ENCODE results near the gene SMIM38. TPM values are rescaled to one million over a fixed set of nuclear protein-coding genes. Genes with fewer than 3 reads are reported as not detected.
A peak's percentile ranks its signal among the peaks of the same experiment; 100 is the strongest.

SMIM38 gene
- total and polyA plus RNA-seq, 11 donors = 0.08 to 0.35 (median 0.15) TPM; not detected in 1

DNA sequence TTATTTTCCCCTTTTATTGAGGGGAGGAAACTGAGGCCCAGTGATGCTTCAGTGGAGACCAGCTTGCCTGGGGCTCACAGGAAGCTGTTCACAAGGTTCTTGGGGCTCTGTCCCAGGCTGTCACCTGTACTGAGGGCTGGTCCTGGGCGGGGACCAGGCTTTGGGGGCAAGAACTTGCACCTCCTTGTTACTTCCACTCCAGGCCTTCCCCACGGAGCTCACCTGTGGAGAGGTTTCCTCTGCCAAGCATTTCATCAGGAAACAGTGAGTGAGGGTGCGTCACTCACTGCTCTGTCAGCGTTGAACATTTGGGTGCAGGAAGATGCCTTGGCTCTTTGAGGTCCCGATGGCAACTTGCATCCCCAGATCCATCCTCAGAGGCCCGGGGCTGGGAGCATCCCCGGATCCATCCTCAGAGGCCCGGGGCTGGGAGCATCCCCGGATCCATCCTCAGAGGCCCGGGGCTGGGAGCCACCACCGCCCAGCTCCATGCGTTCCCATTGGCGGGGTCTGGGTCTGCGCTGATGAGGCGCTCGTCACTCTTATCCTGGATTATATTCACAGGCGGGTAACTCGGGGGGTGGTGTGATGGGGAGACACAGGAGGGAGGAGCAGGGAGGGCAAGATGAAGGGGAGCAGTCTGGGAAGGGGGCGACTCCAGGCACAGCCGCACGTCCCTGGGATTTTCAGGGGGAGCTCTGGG lies 1.4 kb upstream of the SMIM38 start:
- TF ChIP-seq, protein P1, sequence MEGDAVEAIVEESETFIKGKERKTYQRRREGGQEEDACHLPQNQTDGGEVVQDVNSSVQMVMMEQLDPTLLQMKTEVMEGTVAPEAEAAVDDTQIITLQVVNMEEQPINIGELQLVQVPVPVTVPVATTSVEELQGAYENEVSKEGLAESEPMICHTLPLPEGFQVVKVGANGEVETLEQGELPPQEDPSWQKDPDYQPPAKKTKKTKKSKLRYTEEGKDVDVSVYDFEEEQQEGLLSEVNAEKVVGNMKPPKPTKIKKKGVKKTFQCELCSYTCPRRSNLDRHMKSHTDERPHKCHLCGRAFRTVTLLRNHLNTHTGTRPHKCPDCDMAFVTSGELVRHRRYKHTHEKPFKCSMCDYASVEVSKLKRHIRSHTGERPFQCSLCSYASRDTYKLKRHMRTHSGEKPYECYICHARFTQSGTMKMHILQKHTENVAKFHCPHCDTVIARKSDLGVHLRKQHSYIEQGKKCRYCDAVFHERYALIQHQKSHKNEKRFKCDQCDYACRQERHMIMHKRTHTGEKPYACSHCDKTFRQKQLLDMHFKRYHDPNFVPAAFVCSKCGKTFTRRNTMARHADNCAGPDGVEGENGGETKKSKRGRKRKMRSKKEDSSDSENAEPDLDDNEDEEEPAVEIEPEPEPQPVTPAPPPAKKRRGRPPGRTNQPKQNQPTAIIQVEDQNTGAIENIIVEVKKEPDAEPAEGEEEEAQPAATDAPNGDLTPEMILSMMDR (IDR thresholded peaks at IDR 0.05) = no peak
- no peak for TF ChIP-seq POLR2A (IDR thresholded peaks at IDR 0.05)
- Histone ChIP-seq H3K4me1 (peaks cover 10 to 57% (median 35%) of the 10 kb centered on the region in 12 donors), H3K27ac (peak overlapping the region in 4 of 12 donors; percentile 42 to 78 (median 70)), H3K36me3 (no peaks in the 10 kb centered on the region), H3K4me3 (no peak overlapping the region), H3K9me3 (peaks cover 0 to 6% (median 0%) of the 10 kb centered on the region in 12 donors), H3K27me3 (peaks cover 0 to 9% (median 0%) of the 10 kb centered on the region in 9 donors)
- peak in 1 of 5 donors; percentile 42 for DNase-seq
- intact Hi-C loops (cut with DNase I) = loop anchor here in 1 of 10 donors (5.0 kb wide), 1 partner anchor 143 kb away; no protein-coding TSS in a partner anchor
- 88 to 96% (median 92%) methylated on average over 18 to 21 of the region's 21 CpGs for WGBS, 4 donors
- ATAC-seq = no peak

DNA sequence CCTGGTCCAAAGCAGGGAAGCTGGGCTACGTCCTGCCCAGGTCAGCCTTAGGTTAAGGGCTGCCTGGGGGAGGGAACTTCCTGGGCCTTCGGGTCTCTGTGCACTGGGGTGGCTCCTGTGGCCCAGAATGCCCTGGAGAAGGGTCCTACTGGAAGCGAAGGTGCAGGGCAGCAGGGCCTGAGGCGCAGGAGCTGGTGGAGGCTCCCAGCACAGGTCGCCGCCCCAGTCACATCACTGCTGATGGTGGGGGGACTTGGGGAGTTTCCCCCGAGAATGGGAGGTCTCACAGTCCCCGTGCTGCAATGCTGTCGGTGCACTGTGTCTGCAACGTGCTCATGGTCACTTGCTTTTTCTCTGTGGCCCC lies 815 bp upstream of the SMIM38 start:
- Histone ChIP-seq H3K4me1 (peaks cover 10 to 57% (median 35%) of the 10 kb centered on the region in 12 donors), H3K9me3 (peaks cover 0 to 6% (median 0%) of the 10 kb centered on the region in 12 donors), H3K27ac (peak overlapping the region in 6 of 12 donors; percentile 5 to 87 (median 72)), H3K4me3 (no peak overlapping the region), H3K27me3 (peaks cover 0 to 9% (median 0%) of the 10 kb centered on the region in 9 donors), H3K36me3 (no peaks in the 10 kb centered on the region)
- WGBS, 4 donors = 73 to 83% (median 80%) methylated on average over 10 of the region's 10 CpGs
- DNase-seq (no peak), ATAC-seq (no peak)
- intact Hi-C loops (cut with DNase I) = loop anchor here in 1 of 10 donors (5.0 kb wide), 1 partner anchor 142 kb away; no protein-coding TSS in a partner anchor
- TF ChIP-seq, protein P1 (IDR thresholded peaks at IDR 0.05) = no peak
- TF ChIP-seq POLR2A (IDR thresholded peaks at IDR 0.05) = no peak

DNA sequence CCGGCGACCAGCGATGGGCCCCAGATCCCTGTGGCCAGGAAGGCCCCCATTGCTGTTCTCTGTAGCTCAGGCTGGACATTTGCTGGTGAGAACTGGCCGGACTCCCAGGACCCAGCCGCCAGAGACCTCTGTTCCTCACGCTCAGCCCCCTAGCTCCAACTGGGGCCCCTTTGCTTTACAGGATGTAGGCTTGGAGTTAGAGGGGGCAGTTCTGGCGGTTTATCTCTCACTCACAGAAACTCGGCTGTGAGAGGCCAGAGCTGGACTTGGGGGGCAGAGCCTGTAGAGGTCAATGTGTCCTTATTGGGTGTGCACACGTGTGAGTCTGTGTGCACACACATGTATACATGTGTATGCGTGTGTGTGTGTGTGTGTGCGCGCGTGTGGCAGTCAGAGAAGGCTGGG lies 502 bp downstream of the SMIM38 start:
- intact Hi-C loops (cut with DNase I) = no loop called here
- 66 to 83% (median 70%) methylated on average over 8 to 13 of the region's 13 CpGs for WGBS, 4 donors
- H3K27me3 ChIP-seq = peaks cover 0 to 9% (median 0%) of the 10 kb centered on the region in 9 donors
- no peak overlapping the region for H3K4me3 ChIP-seq
- peak overlapping the region in 10 of 12 donors; percentile 60 to 87 (median 70) for H3K27ac ChIP-seq
- DNase-seq (no peak), ATAC-seq (no peak)
- TF ChIP-seq, protein P1 (IDR thresholded peaks at IDR 0.05) = no peak
- TF ChIP-seq POLR2A (IDR thresholded peaks at IDR 0.05) = no peak
- no peaks in the 10 kb centered on the region for H3K36me3 ChIP-seq
- H3K4me1 ChIP-seq = peaks cover 10 to 68% (median 43%) of the 10 kb centered on the region in 12 donors
- no peaks in the 10 kb centered on the region for H3K9me3 ChIP-seq

DNA sequence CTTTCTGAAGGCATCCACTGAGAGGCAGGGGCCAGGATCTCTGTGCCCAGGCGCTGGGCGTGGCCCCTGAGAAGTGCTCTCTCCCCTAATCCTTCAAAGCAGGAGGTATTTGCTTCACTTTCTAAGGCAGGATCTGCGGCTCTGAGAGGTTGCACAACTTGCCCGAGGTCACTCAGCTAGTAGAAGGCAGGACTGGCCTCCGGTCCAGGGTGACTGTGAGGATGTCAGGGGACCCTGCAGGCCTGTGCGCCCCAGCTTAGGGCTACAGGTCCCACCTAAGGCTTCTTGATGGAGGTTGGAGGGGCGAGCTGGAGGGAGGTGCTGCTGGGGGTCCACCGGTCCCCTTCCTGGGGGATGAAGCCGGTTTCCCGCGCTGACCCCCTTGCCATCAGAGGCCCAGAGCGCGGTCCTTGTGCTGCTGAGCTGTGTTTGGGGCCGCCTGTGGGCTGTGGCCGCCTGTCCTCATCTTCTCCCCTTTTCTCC lies 979 bp downstream of the SMIM38 start:
- H3K4me1 ChIP-seq = peaks cover 10 to 72% (median 45%) of the 10 kb centered on the region in 12 donors
- peak in 2 of 4 donors; percentile 23 to 33 for ATAC-seq
- no peaks in the 10 kb centered on the region for H3K36me3 ChIP-seq
- H3K27ac ChIP-seq = peak overlapping the region in 11 of 12 donors; percentile 47 to 87 (median 67)
- peak overlapping the region in 3 of 12 donors; percentile 15 to 27 (median 22) for H3K4me3 ChIP-seq
- intact Hi-C loops (cut with DNase I) = no loop called here
- 76 to 90% (median 81%) methylated on average over 12 to 15 of the region's 15 CpGs for WGBS, 4 donors
- peaks cover 0 to 9% (median 0%) of the 10 kb centered on the region in 9 donors for H3K27me3 ChIP-seq
- peak in 2 of 5 donors; percentile 47 to 51 for DNase-seq
- H3K9me3 ChIP-seq = no peaks in the 10 kb centered on the region
- TF ChIP-seq, protein P1 (IDR thresholded peaks at IDR 0.05) = no peak
- TF ChIP-seq POLR2A (IDR thresholded peaks at IDR 0.05) = no peak
